Measurements from ENCODE around the gene SSNA1.
A peak's percentile ranks its signal among the peaks of the same experiment; 100 is the strongest.

The SSNA1 gene

GRCh38 chr9:137168904-137169856, 19.3 kb upstream of the SSNA1 start:
- DNase-seq = peak; percentile 97

GRCh38 chr9:137169896-137170358, 18.5 kb upstream of the SSNA1 start, which contains the start of gene LRRC26:
LRRC26 (minus strand) TSS chr9:137170051; CDS start chr9:137169943, 108 bp downstream.
- DNase-seq = no peak

GRCh38 chr9:137170486-137171148, 17.9 kb upstream of the SSNA1 start:
- DNase-seq = no peak

GRCh38 chr9:137171149-137171900, 17.2 kb upstream of the SSNA1 start:
- DNase-seq = no peak

GRCh38 chr9:137172901-137173795, 15.3 kb upstream of the SSNA1 start:
- DNase-seq = peak; percentile 82

GRCh38 chr9:137173796-137174664, 14.4 kb upstream of the SSNA1 start:
- DNase-seq = no peak

GRCh38 chr9:137174722-137175293, 13.7 kb upstream of the SSNA1 start:
- no peak for DNase-seq

GRCh38 chr9:137175345-137175961, 13.0 kb upstream of the SSNA1 start:
- DNase-seq = no peak

- peak; percentile 91 for DNase-seq
Observed at GRCh38 chr9:137176302-137177182, 11.9 kb upstream of the SSNA1 start.

GRCh38 chr9:137178201-137178938, 10.1 kb upstream of the SSNA1 start:
- peak; percentile 51 for DNase-seq

- DNase-seq = no peak
Observed at GRCh38 chr9:137178939-137179630, 9.4 kb upstream of the SSNA1 start.

GRCh38 chr9:137179761-137180160, 8.7 kb upstream of the SSNA1 start:
- DNase-seq = no peak

GRCh38 chr9:137180491-137180890, 8.0 kb upstream of the SSNA1 start:
- DNase-seq = no peak

- no peak for DNase-seq
Observed at GRCh38 chr9:137181680-137182079, 6.8 kb upstream of the SSNA1 start.

- no peak for DNase-seq
Observed at GRCh38 chr9:137182836-137183235, 5.6 kb upstream of the SSNA1 start.

- no peak for DNase-seq
Observed at GRCh38 chr9:137183980-137184595, 4.4 kb upstream of the SSNA1 start.
